CD14-positive monocyte (primary cell): Measurements from ENCODE around the gene RSKR. TPM values are rescaled to one million over a fixed set of nuclear protein-coding genes. Genes with fewer than 3 reads are reported as not detected.
"Not testable (repeated sequence)": the region's sequence is repeated elsewhere in the genome, so short reads cannot be mapped to it uniquely, and the experiment has no call there.

Source experiments
- DNase-seq, 3 donors: peaks; one replicate each; pipeline ENCODE4 v3.0.0-alpha.2; 2011 to 2022
- H2AFZ ChIP-seq: 2 replicates; pipeline ENCODE4 v1.6.0; 2012; ENCODE audit warnings: mild to moderate bottlenecking, low read depth, low read length, inconsistent platforms; ENCODE audit not compliant: insufficient read depth, poor library complexity, severe bottlenecking
- H3K27ac ChIP-seq, 2 donors: 1 replicate in 1 of 2; 2 replicates in 1 of 2; pipeline ENCODE4 v1.5.1; 2012 to 2013; ENCODE audit warnings: low read length in 2 of 2, control low read depth in 1 of 2, inconsistent platforms in 1 of 2, low read depth in 1 of 2, mild to moderate bottlenecking in 1 of 2
- H3K27me3 ChIP-seq, 2 donors: one replicate each; pipeline versions ENCODE4 v1.6.0 to v1.6.1; 2011 to 2013; ENCODE audit warnings: low read length in 2 of 2; ENCODE audit not compliant: control insufficient read depth in 2 of 2, insufficient read depth in 2 of 2
- H3K36me3 ChIP-seq, 2 donors: replicated peaks in 1 of 2; 1 replicate in 1 of 2; 2 replicates in 1 of 2; pipeline versions ENCODE4 v1.5.1 to v1.6.1; 2012 to 2013; ENCODE audit warnings: low read length in 2 of 2, control low read depth in 1 of 2, inconsistent platforms in 1 of 2, mild to moderate bottlenecking in 1 of 2; ENCODE audit not compliant: insufficient read depth in 2 of 2, control insufficient read depth in 1 of 2
- H3K4me1 ChIP-seq, 2 donors: 1 replicate in 1 of 2; 2 replicates in 1 of 2; pipeline versions ENCODE4 v1.5.1 to v1.6.1; 2012 to 2013; ENCODE audit warnings: low read length in 2 of 2, control low read depth in 1 of 2, inconsistent platforms in 1 of 2, mild to moderate bottlenecking in 1 of 2, moderate library complexity in 1 of 2; ENCODE audit not compliant: insufficient read depth in 2 of 2, control insufficient read depth in 1 of 2
- H3K4me2 ChIP-seq: replicated peaks from 2 replicates; pipeline ENCODE3; 2012; ENCODE audit warnings: low read length, moderate library complexity, mild to moderate bottlenecking; ENCODE audit not compliant: poor library complexity, severe bottlenecking; ENCODE audit errors: extremely low read depth
- H3K4me3 ChIP-seq, 3 experiments: fragments of 200-600 bp in 1 of 3; sonication (generic) in 1 of 3; replicated peaks in 1 of 3; 1 replicate in 2 of 3; 2 replicates in 1 of 3; pipeline ENCODE4 v1.5.1; 2011 to 2013; ENCODE audit warnings: low read length in 3 of 3, mild to moderate bottlenecking in 3 of 3, control low read depth in 2 of 3, low read depth in 2 of 3, inconsistent platforms in 1 of 3, moderate library complexity in 1 of 3
- H3K79me2 ChIP-seq: 2 replicates; pipeline ENCODE4 v1.6.0; 2012; ENCODE audit warnings: mild to moderate bottlenecking, control low read depth, inconsistent platforms, low read length, moderate library complexity; ENCODE audit not compliant: insufficient read depth
- H3K9ac ChIP-seq: 2 replicates; pipeline ENCODE4 v1.6.0; 2017; ENCODE audit warnings: low read length, mild to moderate bottlenecking; ENCODE audit not compliant: insufficient read depth, poor library complexity, severe bottlenecking
- H3K9me3 ChIP-seq, 2 donors: replicated peaks in 1 of 2; 1 replicate in 1 of 2; 2 replicates in 1 of 2; pipeline versions ENCODE4 v1.5.1 to v1.6.1; 2012 to 2013; ENCODE audit warnings: low read length in 2 of 2, control low read depth in 1 of 2; ENCODE audit not compliant: control insufficient read depth in 1 of 2, insufficient read depth in 1 of 2
- H4K20me1 ChIP-seq: 2 replicates; pipeline ENCODE4 v1.6.0; 2012; ENCODE audit warnings: mild to moderate bottlenecking, low read length, control low read depth, moderate library complexity; ENCODE audit not compliant: insufficient read depth
- H3K27ac Mint-ChIP-seq, 7 donors: one replicate each; pipeline ENCODE4 v1.8.0; 2020; ENCODE audit warnings: mild to moderate bottlenecking in 7 of 7, mixed read lengths in 7 of 7, moderate library complexity in 6 of 7, inconsistent platforms in 2 of 7
- H3K27me3 Mint-ChIP-seq, 3 donors: one replicate each; pipeline ENCODE4 v1.8.0; 2021 to 2022; ENCODE audit warnings: low read depth in 3 of 3, mild to moderate bottlenecking in 3 of 3, mixed read lengths in 3 of 3, moderate library complexity in 3 of 3, inconsistent platforms in 1 of 3
- H3K36me3 Mint-ChIP-seq, 2 donors: one replicate each; pipeline ENCODE4 v1.8.0; 2020; ENCODE audit warnings: mixed read lengths in 2 of 2, inconsistent platforms in 1 of 2, mild to moderate bottlenecking in 1 of 2
- H3K4me1 Mint-ChIP-seq: one replicate; pipeline ENCODE4 v1.8.0; 2020; ENCODE audit warnings: mild to moderate bottlenecking, mixed read lengths
- H3K4me3 Mint-ChIP-seq, 2 donors: one replicate each; pipeline ENCODE4 v1.8.0; 2020; ENCODE audit warnings: mild to moderate bottlenecking in 2 of 2, mixed read lengths in 2 of 2, moderate library complexity in 1 of 2
- H3K9me3 Mint-ChIP-seq, 7 donors: one replicate each; pipeline ENCODE4 v1.8.0; 2020 to 2022; ENCODE audit warnings: mixed read lengths in 7 of 7, mild to moderate bottlenecking in 6 of 7, moderate library complexity in 6 of 7, inconsistent platforms in 2 of 7
- WGBS: methylation state at CpG from one replicate; pipeline ENCODE4 v1.1.5; 2013; ENCODE audit warnings: missing lambda C conversion rate; ENCODE audit not compliant: insufficient coverage; 5-methylcytosine and 5-hydroxymethylcytosine counted together
- intact Hi-C, 2 donors: fragments of 100-400 bp; cut with micrococcal nuclease; formaldehyde crosslinking; loops; one replicate each; pipeline versions ENCODE4 v1.15.0 to v1.15.1; 2023
- polyA plus RNA-seq, 3 donors: library from polyadenylated mRNA; depleted of rRNA in 1 of 3; unstranded in 2 of 3; stranded (reverse) in 1 of 3; fragments of 300-500 nt in 2 of 3; fragments of >200 nt in 1 of 3; fragmentation: Illumina TruSeq in 2 of 3; gene quantifications; 1 replicate in 2 of 3; 2 replicates in 1 of 3; pipeline ENCODE4 v1.2.3, GENCODE V29; 2012 to 2021
- TF ChIP-seq, protein P1 (sequence below): fragments of 200-600 bp; IDR thresholded peaks from one replicate; pipeline ENCODE4 v1.8.0; 2022; ENCODE audit warnings: antibody characterized with exemption, mild to moderate bottlenecking

Gene RSKR
- polyA plus RNA-seq, 3 donors: 33.2 TPM; not detected in 2

DNA sequence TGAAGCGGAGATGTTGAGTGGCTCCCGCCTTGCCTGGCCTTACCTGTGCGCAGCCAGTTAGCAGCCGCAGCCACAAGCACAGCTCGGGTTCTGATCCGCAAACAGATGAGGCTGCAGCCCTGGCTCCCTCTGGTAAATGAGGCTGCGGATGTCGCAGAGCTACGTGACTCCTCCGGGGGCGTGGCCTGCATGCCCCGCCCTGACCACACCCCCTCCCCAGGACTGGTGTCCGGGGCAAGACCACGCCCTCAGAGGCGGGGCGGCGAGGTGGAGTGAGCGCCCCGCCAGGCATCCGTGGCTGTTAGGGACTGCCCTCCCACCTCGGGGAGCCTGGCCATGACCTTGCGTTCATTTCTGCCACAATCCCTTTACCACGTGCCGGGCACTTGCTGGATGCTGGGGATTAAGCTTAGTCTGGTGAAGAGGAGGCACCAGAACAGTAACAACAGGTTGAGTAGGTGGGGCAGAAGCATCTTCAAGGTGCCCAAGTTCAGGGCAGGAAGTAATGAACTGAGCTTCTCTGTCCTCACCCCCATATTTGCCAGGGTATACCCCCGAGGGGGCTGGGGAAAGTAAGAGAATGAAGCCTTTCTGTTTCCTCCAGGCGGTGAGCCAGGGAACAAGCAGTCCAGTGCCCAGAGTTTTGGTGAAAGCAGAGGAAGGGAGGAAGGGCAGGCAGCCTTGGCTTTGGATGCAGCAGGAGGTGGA lies 37.1 kb downstream of the RSKR start, which contains the start of gene ALDOC:
ALDOC (minus strand) TSS at position 138 of the 708 bp plus-strand sequence. CDS start 1,363 bp downstream, outside the sequence.
- WGBS: 4% methylated on average over 19 of the region's 26 CpGs

DNA sequence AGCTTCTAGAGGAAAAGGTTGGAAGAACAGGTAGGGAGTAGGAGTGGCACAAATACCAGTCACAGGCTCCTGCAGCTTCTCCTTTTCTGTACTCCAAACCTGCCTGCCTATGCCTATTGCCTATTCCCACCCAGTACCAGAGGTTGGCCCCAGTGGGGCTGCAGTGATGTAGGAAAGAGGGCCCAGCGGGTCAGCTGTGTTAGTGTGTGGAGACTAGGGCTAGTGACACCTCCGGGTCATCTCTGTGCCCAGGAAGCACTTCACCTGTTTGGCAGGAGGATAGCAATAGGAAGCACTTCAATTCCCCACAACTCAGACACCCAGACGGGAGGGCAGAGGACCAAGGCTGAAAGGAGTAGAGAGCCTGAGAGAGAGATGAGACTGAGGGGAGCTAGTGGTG lies 38.0 kb downstream of the RSKR start:
- WGBS: no CpG with 5 or more reads among the region's 3 CpGs
- DNase-seq, H3K79me2 ChIP-seq, H2AFZ ChIP-seq, H3K9me3 Mint-ChIP-seq, H3K27me3 Mint-ChIP-seq, H3K9me3 ChIP-seq, H3K9ac ChIP-seq, H3K4me3 ChIP-seq, H4K20me1 ChIP-seq, H3K27me3 ChIP-seq, H3K4me2 ChIP-seq, H3K27ac ChIP-seq: not testable (repeated sequence)
- intact Hi-C loops: loop anchor here in 1 of 2 donors (2.0 to 10.0 kb wide), 2 partner anchors 23 to 241 kb away; partner anchors contain the start of genes IFT20, TNFAIP1 and UNC119
- Mint-ChIP-seq H3K4me1 (peaks cover 22% of the 10 kb centered on the region), H3K27ac (peak overlapping the region in 5 of 7 donors; percentile 42 to 75 (median 61)), H3K36me3 (peaks cover 22 to 40% of the 10 kb centered on the region in 2 donors), H3K4me3 (peak overlapping the region; percentile 68 to 85)
- Histone ChIP-seq H3K36me3 (peaks cover 14 to 34% of the 10 kb centered on the region in 2 donors), H3K4me1 (peaks cover 10 to 13% of the 10 kb centered on the region in 2 donors)

More for the DNA sequence above, 37.1 kb downstream of the RSKR start, which contains the start of gene ALDOC:
- Histone ChIP-seq H3K27ac (peak within 1 kb of the TSS in 1 of 2 donors; percentile 35), H3K36me3 (peaks cover 18 to 37% of the 10 kb centered on the region in 2 donors), H4K20me1 (no peaks in the 10 kb centered on the region), H3K4me1 (peaks cover 8 to 9% of the 10 kb centered on the region in 2 donors), H3K9me3 (no peaks in the 10 kb centered on the region), H3K27me3 (no peaks in the 10 kb centered on the region), H3K79me2 (no peaks in the 10 kb centered on the region), H2AFZ (peak within 1 kb of the TSS; percentile 55), H3K4me2 (peak within 1 kb of the TSS; percentile 70), H3K9ac (no peak within 1 kb of the TSS), H3K4me3 (peak within 1 kb of the TSS in 1 of 3 experiments; percentile 64)
- H3K36me3 Mint-ChIP-seq: peaks cover 22 to 40% of the 10 kb centered on the region in 2 donors
- H3K27ac Mint-ChIP-seq: peak within 1 kb of the TSS; percentile 33 to 85 (median 75)
- DNase-seq: peak; percentile 93 to 97 (median 96)
- no peaks in the 10 kb centered on the region for H3K9me3 Mint-ChIP-seq
- H3K27me3 Mint-ChIP-seq: peaks cover 2 to 7% (median 3%) of the 10 kb centered on the region in 3 donors
- TF ChIP-seq, protein P1, sequence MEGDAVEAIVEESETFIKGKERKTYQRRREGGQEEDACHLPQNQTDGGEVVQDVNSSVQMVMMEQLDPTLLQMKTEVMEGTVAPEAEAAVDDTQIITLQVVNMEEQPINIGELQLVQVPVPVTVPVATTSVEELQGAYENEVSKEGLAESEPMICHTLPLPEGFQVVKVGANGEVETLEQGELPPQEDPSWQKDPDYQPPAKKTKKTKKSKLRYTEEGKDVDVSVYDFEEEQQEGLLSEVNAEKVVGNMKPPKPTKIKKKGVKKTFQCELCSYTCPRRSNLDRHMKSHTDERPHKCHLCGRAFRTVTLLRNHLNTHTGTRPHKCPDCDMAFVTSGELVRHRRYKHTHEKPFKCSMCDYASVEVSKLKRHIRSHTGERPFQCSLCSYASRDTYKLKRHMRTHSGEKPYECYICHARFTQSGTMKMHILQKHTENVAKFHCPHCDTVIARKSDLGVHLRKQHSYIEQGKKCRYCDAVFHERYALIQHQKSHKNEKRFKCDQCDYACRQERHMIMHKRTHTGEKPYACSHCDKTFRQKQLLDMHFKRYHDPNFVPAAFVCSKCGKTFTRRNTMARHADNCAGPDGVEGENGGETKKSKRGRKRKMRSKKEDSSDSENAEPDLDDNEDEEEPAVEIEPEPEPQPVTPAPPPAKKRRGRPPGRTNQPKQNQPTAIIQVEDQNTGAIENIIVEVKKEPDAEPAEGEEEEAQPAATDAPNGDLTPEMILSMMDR: no peak
- H3K4me3 Mint-ChIP-seq: peak within 1 kb of the TSS; percentile 68 to 85
- peaks cover 18% of the 10 kb centered on the region for H3K4me1 Mint-ChIP-seq
- intact Hi-C loops: loop anchor here in 1 of 2 donors (2.0 to 10.0 kb wide), 2 partner anchors 24 to 242 kb away; partner anchors contain the start of genes IFT20, TNFAIP1 and UNC119
